GM19397 (cell line): ENCODE measurements around the gene POLD4.
"Not testable (repeated sequence)": the region's sequence is repeated elsewhere in the genome, so short reads cannot be mapped to it uniquely, and the experiment has no call there.

Source experiments
- ATAC-seq: cut with Tn5 transposase; IDR thresholded peaks from one replicate; pipeline ENCODE4 v1.9.1; 2021; ENCODE audit warnings: mild to moderate bottlenecking, moderate library complexity; ENCODE audit not compliant: unreplicated experiment

The POLD4 gene

GRCh38 chr11:67354075-67355022, 1.0 kb upstream of the POLD4 start:
- ATAC-seq = no peak

DNA sequence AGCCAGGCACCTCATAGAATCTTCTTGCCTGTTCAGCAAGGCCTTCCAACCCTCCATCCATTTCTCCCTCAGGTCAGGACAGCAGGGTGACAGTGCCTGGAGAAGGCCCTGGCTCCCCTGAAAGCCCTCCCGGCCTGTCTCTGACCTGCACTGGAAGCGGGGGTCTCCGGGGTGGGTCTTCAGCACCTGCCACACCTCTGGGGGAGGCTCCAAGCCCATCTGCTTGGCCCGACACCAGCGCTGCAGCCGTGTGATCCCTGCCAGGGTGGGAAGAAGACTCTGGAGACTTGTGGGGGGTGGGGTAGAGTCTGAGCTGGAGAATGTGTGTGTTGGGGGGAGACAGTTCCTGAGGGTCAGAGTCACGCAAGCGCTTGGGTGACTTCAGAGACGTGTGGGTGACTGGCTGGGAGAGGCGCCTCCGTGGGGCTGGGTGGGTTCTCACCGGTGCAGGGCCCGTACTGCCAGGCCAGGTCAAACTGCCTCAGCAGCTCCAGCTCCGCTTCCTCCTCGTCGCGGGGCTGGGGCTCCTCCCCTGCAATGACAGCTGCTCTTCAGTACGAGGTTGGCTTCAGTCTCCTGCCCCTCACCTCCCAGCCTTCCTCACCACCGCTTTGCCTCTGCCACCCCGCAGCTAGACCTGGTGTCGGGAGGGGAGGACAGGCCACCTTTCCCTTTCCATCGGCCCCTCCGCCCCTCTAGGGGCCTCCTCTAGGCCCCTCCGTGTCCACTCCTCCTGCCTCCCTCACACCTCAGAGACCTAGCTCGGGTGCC, 615 bp downstream of the POLD4 start:
- ATAC-seq = peak; percentile 3

- no peak for ATAC-seq
These were observed 1.9 kb downstream of the POLD4 start for GRCh38 chr11:67351275-67352005.

DNA sequence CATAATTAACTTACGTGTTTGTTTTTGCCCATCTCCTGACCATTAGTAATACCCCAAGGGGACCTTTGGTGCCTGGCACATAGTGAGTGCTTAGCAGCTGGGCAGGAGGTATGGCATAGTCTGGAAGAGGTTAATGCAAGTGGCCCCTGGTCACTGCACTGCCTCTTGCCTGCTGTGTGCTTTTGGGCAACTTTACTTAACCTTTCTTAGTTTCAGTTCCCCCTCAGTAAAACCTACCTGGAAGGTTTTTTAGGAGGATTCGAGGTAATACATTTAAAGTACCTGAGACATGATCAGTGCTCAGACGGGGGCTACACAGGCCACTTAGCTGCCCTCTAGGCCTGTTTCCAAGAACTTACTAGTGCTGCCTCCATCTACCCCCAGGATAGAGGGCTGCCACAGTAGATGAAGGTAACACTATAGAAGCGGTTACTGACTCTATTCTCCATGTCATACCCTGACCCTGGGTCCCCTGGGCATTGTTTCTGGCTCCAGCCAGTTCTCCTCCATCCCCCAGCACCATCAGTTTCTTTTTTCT, 3.3 kb downstream of the POLD4 start:
- ATAC-seq = no peak

- ATAC-seq = no peak
These were observed 3.9 kb downstream of the POLD4 start for GRCh38 chr11:67349457-67349856.

DNA sequence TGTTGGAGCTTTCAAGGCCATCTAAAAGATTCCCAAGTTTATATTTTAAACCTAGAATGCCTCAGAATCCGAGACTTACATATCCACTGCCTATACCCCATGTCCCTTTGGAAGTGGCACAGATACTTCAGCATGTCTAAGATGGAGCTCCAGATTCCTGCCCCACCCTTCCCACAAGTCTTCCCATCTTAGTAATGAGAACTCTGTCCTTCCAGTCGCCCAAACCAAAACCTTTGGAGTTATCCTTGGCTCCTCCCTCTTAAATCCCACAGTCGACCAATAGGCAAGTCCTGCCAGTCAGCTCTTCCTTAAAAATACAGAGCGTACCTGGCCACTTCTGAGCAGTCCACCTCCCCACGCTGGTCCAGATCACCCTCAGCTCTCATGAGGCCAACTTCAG, 4.3 kb downstream of the POLD4 start:
- ATAC-seq = no peak

DNA sequence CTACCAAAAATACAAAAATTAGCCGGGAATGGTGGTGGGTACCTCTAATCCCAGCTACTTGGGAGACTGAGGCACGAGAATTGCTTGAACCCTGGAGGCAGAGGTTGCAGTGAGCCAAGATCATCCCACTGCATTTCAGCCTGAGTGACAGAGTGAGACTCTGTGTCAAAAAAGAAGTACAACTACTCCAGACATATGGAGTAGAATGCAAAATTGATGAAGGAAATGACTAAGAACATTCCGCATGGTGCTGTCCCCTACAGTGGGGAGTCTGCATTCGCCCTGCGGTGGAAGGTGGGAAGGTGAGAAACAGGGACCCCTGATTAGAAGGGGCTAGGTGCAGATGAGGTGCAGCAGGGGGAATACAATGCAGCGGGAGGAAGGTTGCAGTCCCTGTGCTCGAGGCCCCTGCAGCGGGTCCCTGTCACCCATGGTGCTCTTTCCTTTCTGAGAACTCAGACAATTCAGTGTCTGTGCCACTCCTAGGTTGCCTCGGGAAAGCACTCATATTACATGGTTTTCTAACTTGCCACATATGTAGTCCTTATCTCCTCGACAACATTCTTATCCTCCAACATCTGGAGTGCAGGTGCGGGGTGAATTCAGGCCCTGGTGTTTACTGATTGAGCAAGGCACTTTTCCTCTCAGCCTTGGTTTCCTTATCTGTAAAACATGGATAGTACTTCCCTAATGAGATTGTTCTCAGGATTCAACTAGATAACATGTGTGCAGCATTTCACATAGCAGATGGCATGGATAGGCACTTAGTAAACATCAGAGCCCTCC, 5.2 kb downstream of the POLD4 start:
- ATAC-seq = no peak

DNA sequence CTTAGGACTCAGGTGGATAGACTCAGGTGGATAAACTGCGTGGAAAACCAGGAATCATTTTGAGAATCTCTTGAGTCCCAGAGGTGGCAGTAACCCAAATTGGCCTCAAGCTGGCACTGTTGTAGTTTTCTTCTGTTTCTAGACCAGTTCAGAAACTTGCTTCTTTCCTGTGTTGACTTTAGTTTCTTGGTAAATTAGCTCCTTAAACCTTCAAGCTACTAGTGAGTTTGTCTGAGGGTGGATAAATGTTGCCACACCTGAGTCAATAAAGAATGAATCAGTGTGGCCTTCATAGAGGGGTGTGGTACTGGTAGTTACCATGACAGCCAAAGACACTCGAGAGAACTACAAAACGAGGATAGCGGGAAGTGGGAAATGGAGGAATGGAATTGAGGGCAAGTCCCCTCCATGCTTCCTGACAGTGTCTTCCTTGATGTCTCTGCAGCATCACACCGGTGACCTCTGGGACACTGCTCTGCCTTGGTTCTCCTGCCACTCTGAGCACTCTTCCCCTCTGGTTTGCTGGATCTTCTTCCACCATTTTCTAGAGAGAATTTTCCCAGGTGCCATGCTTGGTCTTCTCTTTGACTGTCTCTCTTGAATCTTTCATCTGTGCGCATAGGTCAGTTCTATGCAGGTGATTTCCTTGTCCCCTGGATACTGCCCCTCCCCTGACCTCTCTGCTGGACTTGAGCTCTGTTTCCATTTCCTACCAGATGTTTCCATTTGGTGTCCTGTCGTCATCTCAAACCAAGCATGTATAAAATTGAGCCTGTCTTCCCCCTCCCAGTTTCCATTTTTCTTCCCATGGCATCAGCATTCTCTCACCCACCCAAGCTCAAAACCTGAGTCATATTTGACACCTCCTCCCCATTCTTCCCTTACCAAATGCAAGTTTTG, 7.2 kb downstream of the POLD4 start:
- ATAC-seq = no peak

DNA sequence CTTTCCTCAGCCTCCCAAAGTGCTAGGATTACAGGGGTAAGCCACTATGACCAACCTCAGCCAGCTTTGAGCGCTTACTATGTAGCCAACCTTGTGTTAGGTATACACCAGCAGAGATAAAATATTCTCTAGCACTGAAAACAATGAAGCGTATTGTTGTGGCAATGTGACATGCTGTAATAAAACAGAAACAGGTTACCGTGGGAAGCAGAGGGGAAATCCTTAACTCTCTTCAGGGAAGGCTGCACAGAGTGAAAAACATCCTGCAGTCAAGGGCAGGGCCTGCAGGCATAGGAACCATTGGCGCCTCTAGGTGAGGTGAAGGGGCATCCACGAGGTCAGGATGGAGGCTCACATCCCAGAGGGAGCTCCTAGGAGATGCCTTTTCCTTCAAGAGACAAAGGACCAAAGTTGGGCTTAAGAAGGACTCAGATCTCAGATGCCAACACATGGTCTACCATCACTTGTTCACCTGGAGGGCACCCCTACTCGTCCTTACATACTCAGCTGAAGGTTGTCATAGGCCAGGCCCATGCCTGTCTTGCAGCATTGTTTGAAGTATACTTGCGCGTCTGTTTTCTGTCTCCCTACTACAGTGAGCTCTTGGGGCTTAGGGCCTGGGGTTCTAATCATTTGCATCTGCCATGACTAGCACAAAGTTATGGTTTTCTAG, 8.0 kb downstream of the POLD4 start:
- no peak for ATAC-seq

GRCh38 chr11:67344264-67344663, 9.1 kb downstream of the POLD4 start:
- ATAC-seq = no peak

GRCh38 chr11:67337257-67337656, 16.1 kb downstream of the POLD4 start:
- no peak for ATAC-seq

- no peak for ATAC-seq
These were observed 21.2 kb downstream of the POLD4 start for GRCh38 chr11:67332081-67332691.

- ATAC-seq = no peak
These were observed 29.8 kb downstream of the POLD4 start for GRCh38 chr11:67323526-67323925.

GRCh38 chr11:67322049-67322448, 31.3 kb downstream of the POLD4 start:
- no peak for ATAC-seq

DNA sequence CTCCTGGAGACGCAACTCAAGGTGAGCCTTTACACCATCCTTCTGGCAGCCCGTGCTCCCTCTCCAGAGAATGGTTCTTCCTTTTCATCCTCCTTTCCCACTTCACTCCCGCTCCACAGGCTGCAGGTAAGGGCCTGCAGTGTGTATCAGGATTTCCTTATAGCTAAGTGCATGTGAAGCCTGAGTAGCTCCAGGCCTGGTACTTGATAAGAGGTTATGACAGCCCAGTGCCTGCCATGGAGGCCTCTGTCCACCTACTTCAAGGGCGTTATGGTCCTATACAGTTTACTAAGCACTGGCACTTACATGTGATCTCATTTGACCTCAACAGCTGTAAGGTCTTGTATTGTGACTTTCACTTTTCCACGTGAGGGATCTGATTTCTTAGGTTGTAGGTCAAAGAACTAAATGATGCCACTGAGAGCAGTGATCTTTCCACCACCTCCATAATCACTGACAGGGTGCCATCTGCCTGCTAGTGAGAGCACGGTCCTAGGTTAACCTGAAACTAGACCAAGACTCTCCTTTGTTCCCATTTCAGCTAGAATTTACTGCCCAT, 32.0 kb downstream of the POLD4 start:
- no peak for ATAC-seq

DNA sequence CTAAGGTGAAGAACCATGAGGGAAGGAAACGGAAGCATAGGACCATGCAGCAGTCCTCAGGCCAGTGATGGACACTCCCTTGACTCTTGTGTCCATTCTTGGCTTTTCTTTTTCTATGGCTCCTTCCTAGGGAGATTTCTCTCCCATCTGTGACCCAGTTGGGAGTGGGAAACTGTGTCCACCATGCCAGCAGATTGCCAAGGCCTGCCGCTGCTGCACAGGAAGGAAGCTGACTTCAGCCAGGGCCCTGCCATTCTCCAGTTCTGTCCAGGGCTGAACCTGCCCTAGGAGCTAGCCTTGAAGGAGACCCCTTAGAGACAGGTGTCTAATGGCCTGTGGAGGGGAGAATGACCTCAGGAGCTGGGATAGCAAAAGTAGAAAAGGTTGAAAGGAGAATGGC, 32.7 kb downstream of the POLD4 start:
- no peak for ATAC-seq

GRCh38 chr11:67320011-67320410, 33.3 kb downstream of the POLD4 start:
- ATAC-seq = no peak

GRCh38 chr11:67318876-67319275, 34.5 kb downstream of the POLD4 start:
- ATAC-seq = not testable (repeated sequence)
